WTC11 (cell line): Measurements from ENCODE around the gene LMAN2L. TPM values are rescaled to one million over a fixed set of nuclear protein-coding genes. Genes with fewer than 3 reads are reported as not detected.
A peak's percentile ranks its signal among the peaks of the same experiment; 100 is the strongest.

Experiments
- ATAC-seq: fragments of 200-7000 bp; cut with Tn5 transposase; 2 replicates; pipeline ENCODE4 v1.10.0; 2021; ENCODE audit warnings: mild to moderate bottlenecking, moderate library complexity
- CTCF ChIA-PET: fragments of 300-600 bp; sonication (Branson Sonifier 250); formaldehyde crosslinking; loops from one replicate; lab custom pipeline; 2021; ENCODE audit warnings: antibody characterized with exemption; lab: Charles Lee
- POLR2A ChIA-PET: fragments of 350-600 bp; sonication (Branson Sonifier 250); formaldehyde crosslinking; loops from one replicate; lab custom pipeline; 2021; ENCODE audit warnings: antibody characterized with exemption; lab: Charles Lee
- DNase-seq: peaks from one replicate; pipeline ENCODE4 v3.0.0; 2021; ENCODE audit warnings: low spot score
- H3K27ac Mint-ChIP-seq: 2 replicates; pipeline ENCODE4 v1.8.0; 2021; ENCODE audit warnings: mixed read lengths
- H3K27me3 Mint-ChIP-seq: 2 replicates; pipeline ENCODE4 v1.8.0; 2021; ENCODE audit warnings: low read depth, mild to moderate bottlenecking, moderate library complexity, mixed read lengths
- H3K36me3 Mint-ChIP-seq: 2 replicates; pipeline ENCODE4 v1.8.0; 2021; ENCODE audit warnings: mixed read lengths
- H3K4me1 Mint-ChIP-seq: 2 replicates; pipeline ENCODE4 v1.8.0; 2022; ENCODE audit warnings: mixed read lengths
- H3K4me3 Mint-ChIP-seq: 2 replicates; pipeline ENCODE4 v1.8.0; 2021; ENCODE audit warnings: mild to moderate bottlenecking, moderate library complexity, mixed read lengths
- H3K9me3 Mint-ChIP-seq: 2 replicates; pipeline ENCODE4 v1.8.0; 2021; ENCODE audit warnings: mixed read lengths
- ATF2 ChIP-seq: sonication (generic); formaldehyde crosslinking; IDR thresholded peaks from 2 replicates; pipeline ENCODE4 v1.8.1; 2022; ENCODE audit warnings: low read depth, missing genetic modification reagents, borderline replicate concordance
- CREB1 ChIP-seq: sonication (generic); formaldehyde crosslinking; IDR thresholded peaks from 2 replicates; pipeline ENCODE4 v1.8.0; 2023; ENCODE audit warnings: mild to moderate bottlenecking, missing genetic modification reagents
- E2F1 ChIP-seq: sonication (generic); formaldehyde crosslinking; IDR thresholded peaks from 2 replicates; pipeline ENCODE4 v1.8.0; 2022; ENCODE audit warnings: mild to moderate bottlenecking, missing genetic modification reagents
- E2F4 ChIP-seq: sonication (generic); formaldehyde crosslinking; IDR thresholded peaks from 2 replicates; pipeline ENCODE4 v1.8.1; 2022; ENCODE audit warnings: low read depth, mild to moderate bottlenecking, moderate library complexity, missing genetic modification reagents, borderline replicate concordance
- E2F5 ChIP-seq: sonication (generic); formaldehyde crosslinking; IDR thresholded peaks from 2 replicates; pipeline ENCODE4 v1.8.1; 2022; ENCODE audit warnings: mild to moderate bottlenecking, moderate library complexity, missing genetic modification reagents
- ETV6 ChIP-seq: sonication (generic); formaldehyde crosslinking; IDR thresholded peaks from 2 replicates; pipeline ENCODE4 v1.8.1; 2022; ENCODE audit warnings: mild to moderate bottlenecking, missing genetic modification reagents
- FOXP1 ChIP-seq: sonication (generic); formaldehyde crosslinking; IDR thresholded peaks from 2 replicates; pipeline ENCODE4 v1.8.0; 2022; ENCODE audit warnings: missing genetic modification reagents, mild to moderate bottlenecking, moderate library complexity, borderline replicate concordance
- GABPB1 ChIP-seq: sonication (generic); formaldehyde crosslinking; IDR thresholded peaks from 2 replicates; pipeline ENCODE4 v1.8.1; 2023; ENCODE audit warnings: mild to moderate bottlenecking, missing genetic modification reagents
- GTF2I ChIP-seq: fragments of 250-450 bp; sonication (Bioruptor Pico); conservative IDR thresholded peaks from 2 replicates; pipeline ENCODE4 v1.4.0; 2021; ENCODE audit warnings: mild to moderate bottlenecking
- HMGXB4 ChIP-seq: sonication (generic); formaldehyde crosslinking; IDR thresholded peaks from 2 replicates; pipeline ENCODE4 v1.8.1; 2023; ENCODE audit warnings: mild to moderate bottlenecking, moderate library complexity, missing genetic modification reagents
- JAZF1 ChIP-seq: fragments of 250-450 bp; sonication (Bioruptor Pico); IDR thresholded peaks from 2 replicates; pipeline ENCODE4 v1.9.0; 2021; ENCODE audit warnings: moderate library complexity, mild to moderate bottlenecking, inconsistent platforms
- JUN ChIP-seq: sonication (generic); formaldehyde crosslinking; IDR thresholded peaks from 2 replicates; pipeline ENCODE4 v1.8.0; 2023; ENCODE audit warnings: mild to moderate bottlenecking, missing genetic modification reagents
- KAT7 ChIP-seq: sonication (generic); formaldehyde crosslinking; IDR thresholded peaks from 2 replicates; pipeline ENCODE4 v1.8.1; 2023; ENCODE audit warnings: missing genetic modification reagents, mild to moderate bottlenecking, borderline replicate concordance
- RELA ChIP-seq: sonication (generic); formaldehyde crosslinking; IDR thresholded peaks from 2 replicates; pipeline ENCODE4 v1.8.1; 2022; ENCODE audit warnings: missing genetic modification reagents, mild to moderate bottlenecking, borderline replicate concordance
- SMAD3 ChIP-seq: sonication (generic); formaldehyde crosslinking; IDR thresholded peaks from 2 replicates; pipeline ENCODE4 v1.8.0; 2022; ENCODE audit warnings: missing genetic modification reagents, mild to moderate bottlenecking, borderline replicate concordance
- TCF7 ChIP-seq: sonication (generic); formaldehyde crosslinking; IDR thresholded peaks from 2 replicates; pipeline ENCODE4 v1.8.0; 2022; ENCODE audit warnings: mild to moderate bottlenecking, low read depth, missing genetic modification reagents, moderate library complexity
- USF1 ChIP-seq: sonication (generic); formaldehyde crosslinking; IDR thresholded peaks from 2 replicates; pipeline ENCODE4 v1.8.0; 2022; ENCODE audit warnings: mild to moderate bottlenecking, missing genetic modification reagents
- ZBTB21 ChIP-seq: sonication (generic); formaldehyde crosslinking; IDR thresholded peaks from 2 replicates; pipeline ENCODE4 v1.8.1; 2023; ENCODE audit warnings: mild to moderate bottlenecking, missing genetic modification reagents, borderline replicate concordance
- ZNF396 ChIP-seq: fragments of 250-450 bp; sonication (Bioruptor Pico); IDR thresholded peaks from 2 replicates; pipeline ENCODE4 v1.8.0; 2021; ENCODE audit warnings: mild to moderate bottlenecking, moderate library complexity, borderline replicate concordance
- total RNA-seq: library from RNA; stranded (reverse); gene quantifications from 3 replicates; pipeline ENCODE4 v1.2.3, GENCODE V29; 2021
- TF ChIP-seq, protein P1 (sequence below): fragments of 250-450 bp; sonication (Bioruptor Pico); conservative IDR thresholded peaks from 2 replicates; pipeline ENCODE4 v1.9.0; 2021; ENCODE audit warnings: mild to moderate bottlenecking
- TF ChIP-seq, protein P2 (sequence below): sonication (generic); formaldehyde crosslinking; IDR thresholded peaks from 2 replicates; pipeline ENCODE4 v1.8.1; 2023; ENCODE audit warnings: mild to moderate bottlenecking, missing genetic modification reagents, moderate library complexity
- TF ChIP-seq, protein P3 (sequence below): fragments of 250-450 bp; sonication (Bioruptor Pico); IDR thresholded peaks from 2 replicates; pipeline ENCODE4 v2.1.2; 2022; ENCODE audit warnings: mild to moderate bottlenecking, moderate library complexity

Gene LMAN2L
- total RNA-seq, 1 experiment from 2014 or later, result 13.5 TPM

DNA sequence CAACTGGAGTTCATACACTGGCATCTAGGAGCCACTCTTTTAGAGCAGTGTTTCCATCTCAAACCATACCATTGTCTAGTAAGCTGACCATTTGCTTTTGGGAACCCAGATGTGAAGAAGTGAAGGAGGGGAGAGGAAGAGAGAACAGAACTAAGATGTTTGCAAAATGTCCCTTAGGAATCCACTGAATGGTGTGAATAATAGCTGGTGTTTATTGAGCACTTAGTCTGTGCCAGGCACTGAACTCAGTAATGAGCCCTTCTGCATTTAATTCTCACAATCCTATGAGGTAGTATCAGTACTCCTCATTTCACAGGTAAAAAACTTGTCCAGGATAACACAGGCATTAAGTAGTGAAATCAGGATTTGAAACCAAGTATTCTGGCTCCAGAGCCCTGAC is 23.5 kb downstream of the LMAN2L start (continued):
- TF ChIP-seq E2F5 (CRISPR knock-in tag), result no peak
- TF ChIP-seq, all 79 proteins: peak for 0

DNA sequence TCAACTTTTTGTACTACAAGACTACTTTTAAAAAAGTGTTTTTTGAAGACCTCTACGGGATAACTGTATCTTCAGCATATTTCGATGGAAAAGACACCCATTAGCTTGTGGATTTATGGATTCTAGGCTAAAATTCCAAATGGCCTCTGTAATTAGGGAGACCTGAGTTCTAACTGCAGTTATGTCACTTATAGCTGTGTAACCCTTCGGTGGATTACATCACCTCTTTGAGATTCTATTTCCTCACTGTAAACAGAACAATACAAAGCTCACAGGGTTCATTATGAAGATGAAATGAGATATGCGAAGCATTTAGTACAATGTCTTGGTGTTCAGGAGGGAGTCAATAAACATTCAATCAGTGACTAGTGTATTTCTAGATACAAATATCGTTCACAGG is 24.2 kb downstream of the LMAN2L start:
- POLR2A ChIA-PET, result no interaction called here
- Mint-ChIP-seq H3K27ac (no peak overlapping the region), H3K36me3 (peaks cover 23% of the 10 kb centered on the region), H3K27me3 (no peaks in the 10 kb centered on the region), H3K4me3 (no peak overlapping the region), H3K4me1 (no peaks in the 10 kb centered on the region), H3K9me3 (no peaks in the 10 kb centered on the region)
- TF ChIP-seq TCF7 (CRISPR knock-in tag) (no peak), KAT7 (CRISPR knock-in tag) (no peak), JAZF1 (CRISPR knock-in tag) (no peak), GTF2I (CRISPR knock-in tag) (no peak), JUN (CRISPR knock-in tag) (no peak), E2F1 (CRISPR knock-in tag) (no peak), GABPB1 (CRISPR knock-in tag) (peak; percentile 98), ETV6 (CRISPR knock-in tag) (no peak)
- no peak for ATAC-seq
- CTCF ChIA-PET, result interaction anchor here (0.6 kb wide), 1 partner anchor 188 kb away, joined by 4 read pairs; no protein-coding TSS in a partner anchor
- DNase-seq, result no peak

GRCh38 chr2:96710985-96711384 is 28.9 kb downstream of the LMAN2L start:
- Mint-ChIP-seq H3K4me1 (no peaks in the 10 kb centered on the region), H3K36me3 (peaks cover 58% of the 10 kb centered on the region), H3K4me3 (no peak overlapping the region), H3K27me3 (no peaks in the 10 kb centered on the region), H3K27ac (no peak overlapping the region), H3K9me3 (peaks cover 4% of the 10 kb centered on the region; the same call in 1 of the 2 replicates)
- ChIA-PET POLR2A (no interaction called here), CTCF (no interaction called here)
- DNase-seq (no peak), ATAC-seq (no peak)
- TF ChIP-seq USF1 (CRISPR knock-in tag) (no peak), CREB1 (CRISPR knock-in tag) (no peak), SMAD3 (CRISPR knock-in tag) (no peak), RELA (CRISPR knock-in tag) (no peak), E2F4 (CRISPR knock-in tag) (no peak), GTF2I (CRISPR knock-in tag) (no peak), ZBTB21 (no peak), FOXP1 (CRISPR knock-in tag) (no peak), ZNF396 (CRISPR knock-in tag) (no peak), HMGXB4 (no peak), ATF2 (no peak)
- TF ChIP-seq, protein P1, sequence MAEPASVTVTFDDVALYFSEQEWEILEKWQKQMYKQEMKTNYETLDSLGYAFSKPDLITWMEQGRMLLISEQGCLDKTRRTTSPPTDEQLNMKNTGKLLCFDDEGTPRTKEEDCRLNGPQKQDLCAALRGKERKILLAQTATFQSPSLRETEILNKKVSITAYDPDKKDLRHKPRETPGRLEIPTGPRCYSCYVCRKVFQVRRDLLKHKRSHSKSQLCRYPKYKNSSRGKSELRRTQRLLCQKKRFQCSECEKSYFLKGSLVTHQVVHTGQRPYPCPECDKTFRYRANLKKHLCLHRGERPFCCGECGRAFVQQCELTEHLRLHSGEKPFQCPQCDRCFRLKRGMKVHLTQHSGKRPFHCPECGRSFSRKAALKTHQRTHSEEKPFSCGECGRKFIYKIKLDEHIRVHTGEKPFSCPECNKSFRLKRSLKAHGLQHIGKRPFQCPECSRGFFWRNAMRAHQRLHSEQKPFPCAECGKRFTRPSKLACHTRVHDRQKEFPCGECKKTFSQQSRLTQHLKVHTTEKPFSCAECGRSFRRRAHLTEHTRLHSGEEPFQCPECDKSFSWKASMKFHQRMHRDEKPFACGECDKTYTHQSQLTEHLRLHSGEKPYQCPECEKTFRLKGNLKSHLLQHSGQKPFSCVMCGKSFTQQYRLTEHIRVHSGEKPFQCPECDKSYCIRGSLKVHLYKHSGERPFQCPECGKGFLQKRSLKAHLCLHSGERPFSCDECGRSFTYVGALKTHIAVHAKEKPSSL (CRISPR knock-in tag), result no peak
- TF ChIP-seq, protein P2, sequence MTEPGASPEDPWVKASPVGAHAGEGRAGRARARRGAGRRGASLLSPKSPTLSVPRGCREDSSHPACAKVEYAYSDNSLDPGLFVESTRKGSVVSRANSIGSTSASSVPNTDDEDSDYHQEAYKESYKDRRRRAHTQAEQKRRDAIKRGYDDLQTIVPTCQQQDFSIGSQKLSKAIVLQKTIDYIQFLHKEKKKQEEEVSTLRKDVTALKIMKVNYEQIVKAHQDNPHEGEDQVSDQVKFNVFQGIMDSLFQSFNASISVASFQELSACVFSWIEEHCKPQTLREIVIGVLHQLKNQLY (CRISPR knock-in tag), result no peak
- TF ChIP-seq, protein P3, sequence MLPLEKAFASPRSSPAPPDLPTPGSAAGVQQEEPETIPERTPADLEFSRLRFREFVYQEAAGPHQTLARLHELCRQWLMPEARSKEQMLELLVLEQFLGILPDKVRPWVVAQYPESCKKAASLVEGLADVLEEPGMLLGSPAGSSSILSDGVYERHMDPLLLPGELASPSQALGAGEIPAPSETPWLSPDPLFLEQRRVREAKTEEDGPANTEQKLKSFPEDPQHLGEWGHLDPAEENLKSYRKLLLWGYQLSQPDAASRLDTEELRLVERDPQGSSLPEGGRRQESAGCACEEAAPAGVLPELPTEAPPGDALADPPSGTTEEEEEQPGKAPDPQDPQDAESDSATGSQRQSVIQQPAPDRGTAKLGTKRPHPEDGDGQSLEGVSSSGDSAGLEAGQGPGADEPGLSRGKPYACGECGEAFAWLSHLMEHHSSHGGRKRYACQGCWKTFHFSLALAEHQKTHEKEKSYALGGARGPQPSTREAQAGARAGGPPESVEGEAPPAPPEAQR, result no peak
